Skeletal muscle tissue (tissue), 4 donors: ENCODE data around the gene ENTHD1. TPM values are rescaled to one million over a fixed set of nuclear protein-coding genes. Genes with fewer than 3 reads are reported as not detected.
"Not testable (repeated sequence)": the region's sequence is repeated elsewhere in the genome, so short reads cannot be mapped to it uniquely, and the experiment has no call there.

ENCODE experiments used
- H3K27ac ChIP-seq: one replicate; pipeline ENCODE4 v1.7.0; 2013; ENCODE audit warnings: mild to moderate bottlenecking, low read depth, low read length, inconsistent platforms
- H3K27me3 ChIP-seq, 3 donors: one replicate each; pipeline ENCODE4 v1.7.0; 2013; ENCODE audit warnings: low read length in 3 of 3; ENCODE audit not compliant: control insufficient read depth in 3 of 3, insufficient read depth in 3 of 3
- H3K36me3 ChIP-seq, 3 donors: one replicate each; pipeline ENCODE4 v1.7.0; 2013; ENCODE audit warnings: low read length in 3 of 3; ENCODE audit not compliant: control insufficient read depth in 3 of 3, insufficient read depth in 3 of 3
- H3K4me1 ChIP-seq, 3 donors: one replicate each; pipeline ENCODE4 v1.7.0; 2013; ENCODE audit warnings: low read length in 3 of 3, mild to moderate bottlenecking in 3 of 3; ENCODE audit not compliant: control insufficient read depth in 3 of 3, insufficient read depth in 3 of 3
- H3K4me3 ChIP-seq, 3 donors: one replicate each; pipeline ENCODE4 v1.7.0; 2013; ENCODE audit warnings: low read length in 3 of 3
- H3K9ac ChIP-seq, 3 donors: one replicate each; pipeline ENCODE4 v1.7.0; 2013; ENCODE audit warnings: low read length in 3 of 3, mild to moderate bottlenecking in 3 of 3, moderate library complexity in 2 of 3, low read depth in 1 of 3
- H3K9me3 ChIP-seq, 3 donors: one replicate each; pipeline ENCODE4 v1.7.0; 2013; ENCODE audit warnings: low read length in 3 of 3; ENCODE audit not compliant: control insufficient read depth in 3 of 3
- total RNA-seq: library from RNA; depleted of rRNA; stranded (reverse); fragments of >200 nt; gene quantifications from one replicate; pipeline ENCODE4 v1.2.3, GENCODE V29; 2014
- donor health status: Osteomylitis.

The ENTHD1 gene
- total RNA-seq, 1 donor from 2014 or later, result not detected

DNA sequence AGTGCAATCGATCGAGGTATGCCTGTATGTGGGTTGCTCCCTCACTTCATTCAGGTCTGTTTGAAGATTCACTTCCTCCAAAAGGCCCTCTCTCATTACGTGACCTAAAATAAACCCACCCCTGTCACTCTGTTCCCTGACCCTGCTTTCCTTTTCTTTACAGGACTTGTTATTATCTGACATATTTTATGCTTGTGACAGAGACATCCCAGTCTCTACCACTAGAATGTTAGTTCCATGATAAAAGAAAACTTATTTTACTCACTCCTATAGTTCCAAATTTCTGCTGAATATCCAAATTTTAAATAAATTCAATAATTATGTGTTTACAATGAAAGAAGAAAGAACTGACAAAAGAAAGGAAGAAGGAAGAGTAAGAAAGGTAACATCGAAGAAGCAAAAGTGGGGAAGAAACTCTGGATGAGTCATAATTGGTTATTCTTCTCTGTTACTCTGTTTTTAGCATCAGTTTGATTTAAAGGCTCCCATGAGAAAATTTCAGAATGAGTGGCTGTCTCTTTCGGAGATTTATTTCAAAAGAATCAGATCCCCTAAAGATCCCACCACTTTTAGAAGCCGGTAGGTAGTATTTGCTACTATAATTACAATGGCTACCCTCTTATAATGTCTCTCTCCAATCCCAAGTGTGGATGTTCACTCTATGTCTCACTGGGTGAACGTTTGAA, 33.5 kb downstream of the ENTHD1 start:
- Histone ChIP-seq H3K27ac (no peak overlapping the region), H3K27me3 (peaks cover 0 to 11% (median 6%) of the 10 kb centered on the region in 3 donors), H3K4me3 (no peak overlapping the region), H3K9ac (no peak overlapping the region), H3K36me3 (no peaks in the 10 kb centered on the region), H3K9me3 (no peaks in the 10 kb centered on the region), H3K4me1 (no peaks in the 10 kb centered on the region)

- H3K36me3 ChIP-seq, result no peaks in the 10 kb centered on the region
- no peaks in the 10 kb centered on the region for H3K9me3 ChIP-seq
- H3K4me3 ChIP-seq, result no peak overlapping the region
- H3K4me1 ChIP-seq, result no peaks in the 10 kb centered on the region
- no peak overlapping the region for H3K9ac ChIP-seq
- no peak overlapping the region for H3K27ac ChIP-seq
- H3K27me3 ChIP-seq, result peaks cover 0 to 5% (median 4%) of the 10 kb centered on the region in 3 donors
Observed at GRCh38 chr22:39856588-39856987, 37.0 kb downstream of the ENTHD1 start.

GRCh38 chr22:39852799-39853198, 40.8 kb downstream of the ENTHD1 start:
- Histone ChIP-seq H3K36me3 (no peaks in the 10 kb centered on the region), H3K9me3 (no peaks in the 10 kb centered on the region), H3K27me3 (peaks cover 0 to 4% (median 2%) of the 10 kb centered on the region in 3 donors), H3K9ac (no peak overlapping the region), H3K4me1 (no peaks in the 10 kb centered on the region), H3K4me3 (no peak overlapping the region), H3K27ac (no peak overlapping the region)

DNA sequence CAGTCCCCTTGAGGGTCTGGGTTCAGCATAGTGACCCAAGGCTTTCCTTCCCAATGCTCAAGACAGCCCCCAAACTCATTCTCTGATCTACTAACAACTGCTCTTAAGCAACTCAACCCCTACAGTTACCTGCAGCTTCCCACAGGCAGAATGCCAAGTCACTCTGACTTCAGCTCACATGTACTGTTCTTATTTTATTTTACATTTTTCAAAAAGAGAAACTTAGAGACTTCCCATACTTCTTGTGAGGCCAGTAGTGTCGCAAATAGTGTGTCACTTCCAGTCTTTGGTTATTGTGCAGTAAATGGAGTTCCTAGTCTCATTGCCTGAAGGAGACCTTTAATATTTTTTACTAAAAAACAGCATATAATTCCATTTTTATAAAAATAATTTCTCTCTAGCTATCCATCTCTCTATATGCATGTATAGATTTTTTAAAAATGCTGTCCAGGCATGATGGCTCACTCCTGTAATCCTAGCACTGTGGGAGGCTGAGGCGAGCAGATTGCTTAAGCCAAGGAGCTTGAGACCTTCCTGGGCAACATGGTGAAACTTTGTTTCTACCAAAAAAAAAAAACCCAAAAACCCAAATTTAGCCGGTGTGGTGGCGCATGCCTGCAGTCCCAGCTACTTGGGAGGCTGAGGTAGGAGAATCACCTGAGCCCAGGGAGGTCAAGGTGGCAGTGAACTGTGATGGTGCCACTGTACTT, 41.8 kb downstream of the ENTHD1 start:
- H3K9me3 ChIP-seq, result no peaks in the 10 kb centered on the region
- no peaks in the 10 kb centered on the region for H3K36me3 ChIP-seq
- no peak overlapping the region for H3K27ac ChIP-seq
- peaks cover 0 to 4% (median 2%) of the 10 kb centered on the region in 3 donors for H3K27me3 ChIP-seq
- no peak overlapping the region for H3K4me3 ChIP-seq
- H3K9ac ChIP-seq, result no peak overlapping the region
- no peaks in the 10 kb centered on the region for H3K4me1 ChIP-seq

GRCh38 chr22:39847477-39847876, 46.1 kb downstream of the ENTHD1 start:
- Histone ChIP-seq H3K36me3 (no peaks in the 10 kb centered on the region), H3K9ac (no peak overlapping the region), H3K9me3 (peaks cover 0 to 2% (median 0%) of the 10 kb centered on the region in 3 donors), H3K27me3 (peaks cover 0 to 8% (median 0%) of the 10 kb centered on the region in 3 donors), H3K4me3 (no peak overlapping the region), H3K27ac (no peak overlapping the region), H3K4me1 (no peaks in the 10 kb centered on the region)

DNA sequence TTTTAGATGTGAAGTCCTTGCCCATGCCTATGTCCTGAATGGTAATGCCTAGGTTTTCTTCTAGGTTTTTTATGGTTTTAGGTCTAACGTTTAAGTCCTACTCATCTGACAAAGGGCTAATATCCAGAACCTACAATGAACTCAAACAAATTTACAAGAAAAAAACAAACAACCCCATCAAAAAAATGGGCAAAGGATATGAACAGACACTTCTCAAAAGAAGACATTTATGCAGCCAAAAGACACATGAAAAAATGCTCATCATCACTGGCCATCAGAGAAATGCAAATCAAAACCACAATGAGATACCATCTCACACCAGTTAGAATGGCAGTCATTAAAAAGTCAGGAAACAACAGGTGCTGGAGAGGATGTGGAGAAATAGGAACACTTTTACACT, 47.0 kb downstream of the ENTHD1 start:
- not testable (repeated sequence) for H3K4me3 ChIP-seq, H3K4me1 ChIP-seq, H3K9ac ChIP-seq, H3K27ac ChIP-seq, H3K9me3 ChIP-seq, H3K36me3 ChIP-seq, H3K27me3 ChIP-seq

- Histone ChIP-seq H3K4me1 (no peaks in the 10 kb centered on the region), H3K9me3 (peaks cover 0 to 2% (median 0%) of the 10 kb centered on the region in 3 donors), H3K27ac (no peak overlapping the region), H3K27me3 (peaks cover 0 to 4% (median 0%) of the 10 kb centered on the region in 3 donors), H3K36me3 (no peaks in the 10 kb centered on the region), H3K9ac (no peak overlapping the region), H3K4me3 (no peak overlapping the region)
Observed at GRCh38 chr22:39845529-39845928, 48.0 kb downstream of the ENTHD1 start.

- no peak overlapping the region for H3K9ac ChIP-seq
- peaks cover 0 to 2% (median 0%) of the 10 kb centered on the region in 3 donors for H3K9me3 ChIP-seq
- H3K27ac ChIP-seq, result no peak overlapping the region
- no peaks in the 10 kb centered on the region for H3K4me1 ChIP-seq
- peaks cover 0 to 7% (median 0%) of the 10 kb centered on the region in 3 donors for H3K27me3 ChIP-seq
- no peaks in the 10 kb centered on the region for H3K36me3 ChIP-seq
- H3K4me3 ChIP-seq, result no peak overlapping the region
Observed at GRCh38 chr22:39839917-39840510, 53.5 kb downstream of the ENTHD1 start.

DNA sequence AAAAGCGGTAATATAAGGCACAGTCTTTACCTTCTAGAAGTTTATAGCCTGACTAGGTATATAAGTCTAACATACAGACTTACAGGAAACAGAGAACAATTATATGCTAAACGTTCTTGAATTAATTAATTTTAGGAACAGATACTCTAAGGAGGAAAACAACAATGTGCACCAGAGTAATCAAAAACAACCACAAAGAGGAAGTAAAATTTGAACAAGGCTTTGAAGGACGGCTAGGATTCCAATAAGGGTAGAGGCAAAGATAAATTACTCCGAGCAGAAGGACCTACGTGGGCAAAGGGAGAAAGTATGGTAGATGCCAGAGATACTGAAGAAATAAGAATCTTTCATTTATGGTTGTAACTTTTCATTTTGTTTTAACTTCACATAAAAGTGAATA, 54.4 kb downstream of the ENTHD1 start:
- Histone ChIP-seq H3K27me3 (peaks cover 0 to 7% (median 0%) of the 10 kb centered on the region in 3 donors), H3K9me3 (peaks cover 0 to 2% (median 0%) of the 10 kb centered on the region in 3 donors), H3K27ac (no peak overlapping the region), H3K36me3 (no peaks in the 10 kb centered on the region), H3K9ac (no peak overlapping the region), H3K4me3 (no peak overlapping the region), H3K4me1 (no peaks in the 10 kb centered on the region)

GRCh38 chr22:39833610-39834009, 60.0 kb downstream of the ENTHD1 start:
- Histone ChIP-seq H3K4me1 (no peaks in the 10 kb centered on the region), H3K4me3 (no peak overlapping the region), H3K9ac (no peak overlapping the region), H3K27ac (no peak overlapping the region), H3K27me3 (peaks cover 12 to 17% (median 14%) of the 10 kb centered on the region in 3 donors), H3K36me3 (no peaks in the 10 kb centered on the region), H3K9me3 (no peaks in the 10 kb centered on the region)
